ENCODE measurements around the gene BCL2L12. TPM values are rescaled to one million over a fixed set of nuclear protein-coding genes. Genes with fewer than 3 reads are reported as not detected.

Gene BCL2L12
- total and polyA plus RNA-seq, 4 donors, result 1.6 to 15.7 (median 6.8) TPM

- Histone ChIP-seq H3K36me3 (ENCODE audit: control insufficient read depth in 4 of 4, insufficient read depth in 3 of 4, low read depth in 1 of 4, low read length in 3 of 4) (peaks cover 26 to 72% (median 42%) of the 10 kb centered on the region in 4 donors), H3K4me3 (ENCODE audit: low read depth in 1 of 3, low read length in 3 of 3) (no peak overlapping the region), H3K27ac (ENCODE audit: low read depth in 1 of 2, low read length in 2 of 2) (no peak overlapping the region), H3K9ac (ENCODE audit: low read depth in 1 of 2, low read length in 2 of 2) (no peak overlapping the region), H3K27me3 (ENCODE audit: control insufficient read depth in 4 of 4, insufficient read depth in 4 of 4, low read length in 3 of 4) (no peaks in the 10 kb centered on the region), H3K4me1 (ENCODE audit: control insufficient read depth in 4 of 4, insufficient read depth in 4 of 4, low read length in 3 of 4) (no peaks in the 10 kb centered on the region), H3K9me3 (ENCODE audit: control insufficient read depth in 4 of 4, low read length in 3 of 4) (no peaks in the 10 kb centered on the region)
- no peak for DNase-seq (ENCODE audit: low spot score)
- no peak for TF ChIP-seq GABPA (IDR thresholded peaks at IDR 0.05 in 1 of 2, conservative IDR thresholded peaks at IDR 0.05 in 1 of 2)
- no peak for TF ChIP-seq RXRA (IDR thresholded peaks at IDR 0.05)
- TF ChIP-seq YY1 (IDR thresholded peaks at IDR 0.05), result no peak
- TF ChIP-seq EGR1 (IDR thresholded peaks at IDR 0.05; ENCODE audit: low read depth in 2 of 2), result no peak
- TF ChIP-seq RAD21 (IDR thresholded peaks at IDR 0.05), result no peak
- TF ChIP-seq SP1 (IDR thresholded peaks at IDR 0.05), result no peak
- no peak for TF ChIP-seq REST (IDR thresholded peaks at IDR 0.05)
- TF ChIP-seq HNF4G (IDR thresholded peaks at IDR 0.05), result no peak
- TF ChIP-seq, protein P1, sequence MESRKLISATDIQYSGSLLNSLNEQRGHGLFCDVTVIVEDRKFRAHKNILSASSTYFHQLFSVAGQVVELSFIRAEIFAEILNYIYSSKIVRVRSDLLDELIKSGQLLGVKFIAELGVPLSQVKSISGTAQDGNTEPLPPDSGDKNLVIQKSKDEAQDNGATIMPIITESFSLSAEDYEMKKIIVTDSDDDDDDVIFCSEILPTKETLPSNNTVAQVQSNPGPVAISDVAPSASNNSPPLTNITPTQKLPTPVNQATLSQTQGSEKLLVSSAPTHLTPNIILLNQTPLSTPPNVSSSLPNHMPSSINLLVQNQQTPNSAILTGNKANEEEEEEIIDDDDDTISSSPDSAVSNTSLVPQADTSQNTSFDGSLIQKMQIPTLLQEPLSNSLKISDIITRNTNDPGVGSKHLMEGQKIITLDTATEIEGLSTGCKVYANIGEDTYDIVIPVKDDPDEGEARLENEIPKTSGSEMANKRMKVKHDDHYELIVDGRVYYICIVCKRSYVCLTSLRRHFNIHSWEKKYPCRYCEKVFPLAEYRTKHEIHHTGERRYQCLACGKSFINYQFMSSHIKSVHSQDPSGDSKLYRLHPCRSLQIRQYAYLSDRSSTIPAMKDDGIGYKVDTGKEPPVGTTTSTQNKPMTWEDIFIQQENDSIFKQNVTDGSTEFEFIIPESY (IDR thresholded peaks at IDR 0.05), result no peak
- no peak for TF ChIP-seq JUND (IDR thresholded peaks at IDR 0.05)
- TF ChIP-seq, protein P2, sequence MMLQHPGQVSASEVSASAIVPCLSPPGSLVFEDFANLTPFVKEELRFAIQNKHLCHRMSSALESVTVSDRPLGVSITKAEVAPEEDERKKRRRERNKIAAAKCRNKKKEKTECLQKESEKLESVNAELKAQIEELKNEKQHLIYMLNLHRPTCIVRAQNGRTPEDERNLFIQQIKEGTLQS (IDR thresholded peaks at IDR 0.05), result no peak
- 97% methylated on average over 58 of the region's 58 CpGs for WGBS
These were observed 12.9 kb upstream of the BCL2L12 start for GRCh38 chr19:49652551-49653465.

DNA sequence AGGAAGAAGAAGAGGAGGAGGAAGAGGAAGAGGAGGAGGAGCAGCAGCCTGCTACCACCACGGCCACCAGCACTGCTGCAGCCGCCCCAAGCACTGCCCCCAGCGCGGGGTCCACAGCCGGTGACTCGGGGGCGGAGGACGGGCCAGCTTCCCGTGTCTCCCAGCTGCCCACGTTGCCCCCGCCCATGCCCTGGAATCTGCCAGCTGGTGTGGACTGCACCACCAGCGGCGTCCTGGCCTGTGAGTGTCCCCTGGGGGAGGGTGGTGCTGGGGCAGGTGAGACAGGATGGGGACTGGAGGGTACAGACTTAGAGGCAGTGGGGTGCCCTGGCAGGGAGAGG, 12.3 kb upstream of the BCL2L12 start:
- no peak overlapping the region for H3K27ac ChIP-seq (ENCODE audit: low read depth in 1 of 2, low read length in 2 of 2)

More for the DNA sequence above, 12.3 kb upstream of the BCL2L12 start:
- WGBS, result 94% methylated on average over 13 of the region's 13 CpGs
- no peaks in the 10 kb centered on the region for H3K27me3 ChIP-seq (ENCODE audit: control insufficient read depth in 4 of 4, insufficient read depth in 4 of 4, low read length in 3 of 4)
- DNase-seq (ENCODE audit: low spot score), result no peak
- H3K9ac ChIP-seq (ENCODE audit: low read depth in 1 of 2, low read length in 2 of 2), result no peak overlapping the region
- peaks cover 31 to 77% (median 42%) of the 10 kb centered on the region in 4 donors for H3K36me3 ChIP-seq (ENCODE audit: control insufficient read depth in 4 of 4, insufficient read depth in 3 of 4, low read depth in 1 of 4, low read length in 3 of 4)
- TF ChIP-seq FOXA2 (IDR thresholded peaks at IDR 0.05), result no peak
- no peak for TF ChIP-seq RAD21 (IDR thresholded peaks at IDR 0.05)
- TF ChIP-seq GABPA (IDR thresholded peaks at IDR 0.05 in 1 of 2, conservative IDR thresholded peaks at IDR 0.05 in 1 of 2), result no peak
- TF ChIP-seq, protein P3, sequence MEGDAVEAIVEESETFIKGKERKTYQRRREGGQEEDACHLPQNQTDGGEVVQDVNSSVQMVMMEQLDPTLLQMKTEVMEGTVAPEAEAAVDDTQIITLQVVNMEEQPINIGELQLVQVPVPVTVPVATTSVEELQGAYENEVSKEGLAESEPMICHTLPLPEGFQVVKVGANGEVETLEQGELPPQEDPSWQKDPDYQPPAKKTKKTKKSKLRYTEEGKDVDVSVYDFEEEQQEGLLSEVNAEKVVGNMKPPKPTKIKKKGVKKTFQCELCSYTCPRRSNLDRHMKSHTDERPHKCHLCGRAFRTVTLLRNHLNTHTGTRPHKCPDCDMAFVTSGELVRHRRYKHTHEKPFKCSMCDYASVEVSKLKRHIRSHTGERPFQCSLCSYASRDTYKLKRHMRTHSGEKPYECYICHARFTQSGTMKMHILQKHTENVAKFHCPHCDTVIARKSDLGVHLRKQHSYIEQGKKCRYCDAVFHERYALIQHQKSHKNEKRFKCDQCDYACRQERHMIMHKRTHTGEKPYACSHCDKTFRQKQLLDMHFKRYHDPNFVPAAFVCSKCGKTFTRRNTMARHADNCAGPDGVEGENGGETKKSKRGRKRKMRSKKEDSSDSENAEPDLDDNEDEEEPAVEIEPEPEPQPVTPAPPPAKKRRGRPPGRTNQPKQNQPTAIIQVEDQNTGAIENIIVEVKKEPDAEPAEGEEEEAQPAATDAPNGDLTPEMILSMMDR (IDR thresholded peaks at IDR 0.05; ENCODE audit: low read depth, low read length, missing input control), result no peak
- TF ChIP-seq, protein P1 (IDR thresholded peaks at IDR 0.05), result no peak
- TF ChIP-seq HNF4A (conservative IDR thresholded peaks at IDR 0.05), result no peak
- no peaks in the 10 kb centered on the region for H3K9me3 ChIP-seq (ENCODE audit: control insufficient read depth in 4 of 4, low read length in 3 of 4)
- no peaks in the 10 kb centered on the region for H3K4me1 ChIP-seq (ENCODE audit: control insufficient read depth in 4 of 4, insufficient read depth in 4 of 4, low read length in 3 of 4)
- H3K4me3 ChIP-seq (ENCODE audit: low read depth in 1 of 3, low read length in 3 of 3), result no peak overlapping the region
